ENCODE data around the gene TULP1.

- TF ChIP-seq YY1 (IDR thresholded peaks at IDR 0.05; ENCODE audit: insufficient read depth, insufficient read length), result no peak
- TF ChIP-seq ZNF274 (IDR thresholded peaks at IDR 0.05; ENCODE audit: low read depth, low read length), result no peak
- TF ChIP-seq SUZ12 (IDR thresholded peaks at IDR 0.05; ENCODE audit: extremely low read depth, insufficient read depth, insufficient read length), result no peak
These were observed 36.7 kb downstream of the TULP1 start for GRCh38 chr6:35476004-35476403.
